GM12864 (cell line): ENCODE results near the gene ABCD3.
"Not testable (repeated sequence)": the region's sequence is repeated elsewhere in the genome, so short reads cannot be mapped to it uniquely, and the experiment has no call there.

Experiments
- DNase-seq: peaks from one replicate; pipeline ENCODE4 v3.0.0-alpha.2; 2011; ENCODE audit warnings: low read depth
- H3K4me3 ChIP-seq: 2 replicates; pipeline ENCODE4 v1.5.1; 2011; ENCODE audit warnings: mild to moderate bottlenecking, low read depth, low read length, control low read depth
- TF ChIP-seq, protein P1 (sequence below): IDR thresholded peaks from 2 replicates; pipeline ENCODE4 v1.5.1; 2011; ENCODE audit warnings: low read depth, mild to moderate bottlenecking, moderate library complexity, low read length, control low read depth, inconsistent platforms; ENCODE audit errors: missing control alignments

Gene ABCD3

DNA sequence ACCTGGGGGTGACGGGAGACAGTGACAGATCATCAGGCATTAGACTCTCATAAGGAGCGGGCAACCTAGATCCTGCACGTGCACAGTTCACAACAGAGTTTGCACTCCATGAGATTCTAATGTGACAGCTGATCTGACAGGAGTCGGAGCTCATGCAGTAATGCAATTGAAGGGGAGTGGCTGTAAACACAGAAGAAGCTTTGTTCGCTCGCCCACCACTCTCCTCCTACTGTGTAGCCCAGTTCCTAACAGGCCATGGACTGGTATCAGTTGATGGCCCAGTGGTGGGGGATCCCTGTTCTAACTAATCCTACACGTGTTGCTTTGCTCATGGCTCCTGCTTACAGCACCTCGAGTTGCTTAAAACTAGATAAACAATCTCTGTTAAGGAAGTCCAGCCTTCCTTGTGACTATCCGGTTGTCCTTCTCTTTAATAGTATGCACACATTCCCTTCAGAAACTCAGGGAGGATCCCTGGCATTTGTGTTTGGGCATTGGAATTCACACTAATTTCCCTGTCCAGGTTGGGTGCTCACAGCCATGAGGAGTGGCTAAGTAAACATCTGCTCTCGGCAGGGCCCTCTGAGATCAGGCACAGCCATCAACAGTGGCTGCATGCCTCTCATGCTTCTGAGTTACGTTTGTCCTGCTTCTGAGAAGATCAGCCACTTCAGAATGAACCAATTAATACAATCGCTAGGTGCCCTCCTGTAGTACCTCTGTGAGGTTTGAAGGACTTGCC is 144.5 kb downstream of the ABCD3 start:
- TF ChIP-seq, protein P1, sequence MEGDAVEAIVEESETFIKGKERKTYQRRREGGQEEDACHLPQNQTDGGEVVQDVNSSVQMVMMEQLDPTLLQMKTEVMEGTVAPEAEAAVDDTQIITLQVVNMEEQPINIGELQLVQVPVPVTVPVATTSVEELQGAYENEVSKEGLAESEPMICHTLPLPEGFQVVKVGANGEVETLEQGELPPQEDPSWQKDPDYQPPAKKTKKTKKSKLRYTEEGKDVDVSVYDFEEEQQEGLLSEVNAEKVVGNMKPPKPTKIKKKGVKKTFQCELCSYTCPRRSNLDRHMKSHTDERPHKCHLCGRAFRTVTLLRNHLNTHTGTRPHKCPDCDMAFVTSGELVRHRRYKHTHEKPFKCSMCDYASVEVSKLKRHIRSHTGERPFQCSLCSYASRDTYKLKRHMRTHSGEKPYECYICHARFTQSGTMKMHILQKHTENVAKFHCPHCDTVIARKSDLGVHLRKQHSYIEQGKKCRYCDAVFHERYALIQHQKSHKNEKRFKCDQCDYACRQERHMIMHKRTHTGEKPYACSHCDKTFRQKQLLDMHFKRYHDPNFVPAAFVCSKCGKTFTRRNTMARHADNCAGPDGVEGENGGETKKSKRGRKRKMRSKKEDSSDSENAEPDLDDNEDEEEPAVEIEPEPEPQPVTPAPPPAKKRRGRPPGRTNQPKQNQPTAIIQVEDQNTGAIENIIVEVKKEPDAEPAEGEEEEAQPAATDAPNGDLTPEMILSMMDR = no peak
- H3K4me3 ChIP-seq = no peak overlapping the region
- DNase-seq = no peak

DNA sequence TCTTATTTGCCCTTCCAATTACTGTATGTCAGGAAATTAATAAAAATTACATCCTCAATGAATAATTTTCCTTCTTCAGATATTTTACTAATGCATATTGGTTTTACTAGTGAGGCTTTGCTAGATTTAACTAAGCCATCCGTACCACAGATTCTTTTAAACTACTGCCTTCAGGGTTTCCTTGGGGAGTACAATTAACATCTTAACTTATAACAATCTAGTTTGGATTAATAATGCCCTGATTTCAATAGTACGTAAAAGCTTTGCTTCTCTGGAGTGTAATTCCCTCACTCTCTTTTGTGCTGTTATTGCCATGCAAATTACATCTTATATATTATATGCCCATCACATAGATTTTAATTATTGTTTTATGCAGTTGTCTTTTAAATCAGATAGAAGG is 147.7 kb downstream of the ABCD3 start:
- H3K4me3 ChIP-seq = no peak overlapping the region
- TF ChIP-seq, protein P1 = no peak
- no peak for DNase-seq

DNA sequence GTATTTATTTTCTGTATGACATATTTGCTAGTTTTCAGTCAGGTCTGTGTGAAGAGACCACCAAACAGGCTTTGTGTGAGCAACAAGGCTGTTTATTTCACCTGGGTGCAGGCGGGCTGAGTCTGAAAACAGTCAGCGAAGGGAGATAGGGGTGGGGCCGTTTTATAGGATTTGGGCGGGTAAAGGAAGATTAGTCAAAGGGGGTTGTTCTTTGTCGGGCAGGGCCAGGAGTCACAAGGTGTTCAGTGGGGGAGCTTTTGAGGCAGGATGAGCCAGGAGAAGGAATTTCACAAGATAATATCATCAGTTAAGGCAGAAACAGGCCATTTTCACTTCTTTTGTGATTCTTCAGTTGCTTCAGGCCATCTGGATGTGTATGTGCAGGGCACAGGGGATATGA is 148.2 kb downstream of the ABCD3 start:
- not testable (repeated sequence) for DNase-seq, H3K4me3 ChIP-seq

GRCh38 chr1:94567975-94568607 is 149.9 kb downstream of the ABCD3 start:
- DNase-seq, H3K4me3 ChIP-seq: not testable (repeated sequence)
